B cell (primary cell): ENCODE data around the gene CLDN24. TPM values are rescaled to one million over a fixed set of nuclear protein-coding genes. Genes with fewer than 3 reads are reported as not detected.
"Not testable (repeated sequence)": the region's sequence is repeated elsewhere in the genome, so short reads cannot be mapped to it uniquely, and the experiment has no call there.

ENCODE experiments used
- ATAC-seq: fragments of 200-7000 bp; cut with Tn5 transposase; one replicate; pipeline ENCODE4 v1.10.0; 2021; ENCODE audit warnings: low read depth, mild to moderate bottlenecking, moderate number of reproducible peaks, moderate library complexity
- CTCF ChIA-PET: fragments of 350-600 bp; sonication (Branson Sonifier 250); formaldehyde crosslinking; loops from one replicate; lab custom pipeline; 2021; ENCODE audit warnings: antibody characterized with exemption, inconsistent platforms; lab: Charles Lee
- POLR2A ChIA-PET: fragments of 350-600 bp; sonication (Branson Sonifier 250); formaldehyde crosslinking; loops from one replicate; lab custom pipeline; 2021; ENCODE audit warnings: antibody characterized with exemption; lab: Charles Lee
- DNase-seq: peaks from one replicate; pipeline ENCODE4 v3.0.0; 2013
- H2AFZ ChIP-seq: 2 replicates; pipeline ENCODE4 v1.6.1; 2012; ENCODE audit warnings: mild to moderate bottlenecking, low read depth, low read length; ENCODE audit not compliant: insufficient read depth, poor library complexity, severe bottlenecking
- H3K27ac ChIP-seq, 2 donors: 1 replicate in 1 of 2; 2 replicates in 1 of 2; pipeline ENCODE4 v1.5.1; 2012 to 2013; ENCODE audit warnings: low read length in 2 of 2, mild to moderate bottlenecking in 2 of 2, moderate library complexity in 1 of 2
- H3K27me3 ChIP-seq, 4 experiments: fragments of 200-600 bp in 1 of 4; sonication (generic) in 1 of 4; replicated peaks in 1 of 4; 1 replicate in 2 of 4; 2 replicates in 2 of 4; pipeline versions ENCODE4 v1.6.1 to v1.7.0; 2013 to 2016; ENCODE audit warnings: low read length in 3 of 4, mild to moderate bottlenecking in 2 of 4, mixed read lengths in 1 of 4, moderate library complexity in 1 of 4; ENCODE audit not compliant: insufficient read depth in 4 of 4, control insufficient read depth in 3 of 4; ENCODE audit errors: control extremely low read depth in 1 of 4
- H3K36me3 ChIP-seq, 2 experiments: replicated peaks in 1 of 2; 1 replicate in 1 of 2; 2 replicates in 1 of 2; pipeline versions ENCODE4 v1.6.1 to v1.7.1; 2013; ENCODE audit warnings: low read length in 1 of 2; ENCODE audit not compliant: insufficient read depth in 2 of 2, control insufficient read depth in 1 of 2; ENCODE audit errors: control extremely low read depth in 1 of 2, extremely low read depth in 1 of 2
- H3K4me1 ChIP-seq, 2 donors: fragments of 200-600 bp in 1 of 2; sonication (generic) in 1 of 2; 1 replicate in 1 of 2; 2 replicates in 1 of 2; pipeline versions ENCODE4 v1.5.1 to v1.6.1; 2013 to 2017; ENCODE audit warnings: low read length in 2 of 2; ENCODE audit not compliant: control insufficient read depth in 2 of 2, insufficient read depth in 2 of 2
- H3K4me2 ChIP-seq: replicated peaks from 2 replicates; pipeline ENCODE3; 2012; ENCODE audit warnings: mild to moderate bottlenecking, low read depth, low read length; ENCODE audit not compliant: poor library complexity, severe bottlenecking
- H3K4me3 ChIP-seq, 5 experiments: fragments of 200-600 bp in 1 of 5; sonication (generic) in 1 of 5; 1 replicate in 3 of 5; 2 replicates in 2 of 5; pipeline versions ENCODE4 v1.5.1 to v1.7.0; 2011 to 2016; ENCODE audit warnings: low read length in 4 of 5, mild to moderate bottlenecking in 4 of 5, low read depth in 2 of 5, control low read depth in 1 of 5, moderate library complexity in 1 of 5; ENCODE audit not compliant: insufficient read depth in 1 of 5; ENCODE audit errors: control extremely low read depth in 1 of 5, extremely low read depth in 1 of 5
- H3K79me2 ChIP-seq: fragments of 200-600 bp; sonication (generic); one replicate; pipeline ENCODE4 v1.6.0; 2016; ENCODE audit warnings: low read length; ENCODE audit not compliant: control insufficient read depth, insufficient read depth
- H3K9ac ChIP-seq: fragments of 200-600 bp; sonication (generic); 2 replicates; pipeline ENCODE4 v1.6.1; 2017; ENCODE audit warnings: mild to moderate bottlenecking, low read length, moderate library complexity
- H3K9me3 ChIP-seq, 3 donors: one replicate each; pipeline versions ENCODE4 v1.6.1 to v1.7.1; 2013; ENCODE audit warnings: low read length in 2 of 3; ENCODE audit not compliant: control insufficient read depth in 2 of 3, insufficient read depth in 1 of 3; ENCODE audit errors: control extremely low read depth in 1 of 3
- H4K20me1 ChIP-seq: 2 replicates; pipeline ENCODE4 v1.6.0; 2012; ENCODE audit warnings: mild to moderate bottlenecking, low read length; ENCODE audit not compliant: insufficient read depth, control insufficient read depth, poor library complexity, severe bottlenecking
- H3K27ac Mint-ChIP-seq: one replicate; pipeline ENCODE4 v1.8.0; 2021; ENCODE audit warnings: mixed read lengths
- H3K27me3 Mint-ChIP-seq: one replicate; pipeline ENCODE4 v1.8.0; 2021; ENCODE audit warnings: mixed read lengths
- H3K4me1 Mint-ChIP-seq: one replicate; pipeline ENCODE4 v1.8.0; 2021; ENCODE audit warnings: mixed read lengths
- H3K4me3 Mint-ChIP-seq: one replicate; pipeline ENCODE4 v1.8.0; 2021; ENCODE audit warnings: mixed read lengths
- H3K9me3 Mint-ChIP-seq: one replicate; pipeline ENCODE4 v1.8.0; 2022; ENCODE audit warnings: mixed read lengths; ENCODE audit not compliant: insufficient read depth
- CTCF ChIP-seq: fragments of 200-600 bp; IDR thresholded peaks from one replicate; pipeline ENCODE4 v1.8.0; 2022; ENCODE audit warnings: antibody characterized with exemption, mild to moderate bottlenecking
- EZH2 ChIP-seq: IDR thresholded peaks from 2 replicates; pipeline ENCODE4 v1.6.1; 2012; ENCODE audit warnings: borderline replicate concordance, low read depth, mild to moderate bottlenecking, moderate library complexity, low read length; ENCODE audit not compliant: insufficient read depth, poor library complexity, severe bottlenecking
- WGBS: methylation state at CpG from one replicate; pipeline ENCODE4 v1.1.5; 2013; ENCODE audit warnings: missing lambda C conversion rate; ENCODE audit not compliant: insufficient coverage; 5-methylcytosine and 5-hydroxymethylcytosine counted together
- intact Hi-C: fragments of 100-400 bp; cut with micrococcal nuclease; formaldehyde crosslinking; loops from one replicate; pipeline ENCODE4 v1.10.0; 2022
- polyA plus RNA-seq: library from polyadenylated mRNA; depleted of rRNA; stranded (reverse); fragments of >200 nt; gene quantifications from 2 replicates; pipeline ENCODE4 v1.2.3, GENCODE V29; 2012
- total RNA-seq, 2 donors: library from RNA; stranded (reverse); fragments of 120-200 nt in 1 of 2; gene quantifications; 1 replicate in 1 of 2; 2 replicates in 1 of 2; pipeline versions ENCODE4 v1.2.3 to v1.2.4, GENCODE V29; 2013 to 2022

Gene CLDN24
- total and polyA plus RNA-seq, 2 donors (not counting 1 experiment from before 2014, with no cell fraction given): not detected

GRCh38 chr4:183324619-183325018 lies 2.4 kb upstream of the CLDN24 start:
- Histone ChIP-seq H3K79me2 (no peaks in the 10 kb centered on the region), H3K4me1 (no peaks in the 10 kb centered on the region), H3K27ac (no peak overlapping the region), H2AFZ (no peak overlapping the region), H3K27me3 (no peaks in the 10 kb centered on the region), H3K36me3 (no peaks in the 10 kb centered on the region), H3K9me3 (peaks cover 0 to 3% (median 0%) of the 10 kb centered on the region in 3 donors), H4K20me1 (no peaks in the 10 kb centered on the region), H3K4me2 (no peak overlapping the region), H3K4me3 (no peak overlapping the region), H3K9ac (no peak overlapping the region)
- Mint-ChIP-seq H3K4me1 (no peaks in the 10 kb centered on the region), H3K27ac (no peak overlapping the region), H3K9me3 (no peaks in the 10 kb centered on the region), H3K27me3 (peaks cover 6% of the 10 kb centered on the region), H3K4me3 (no peak overlapping the region)
- intact Hi-C loops: no loop called here
- ChIA-PET POLR2A (no interaction called here), CTCF (no interaction called here)
- ATAC-seq: no peak
- no peak for DNase-seq
- WGBS: 92% methylated on average over 6 of the region's 7 CpGs
- TF ChIP-seq EZH2: no peak
- no peak for TF ChIP-seq CTCF

GRCh38 chr4:183324056-183324455 lies 1.8 kb upstream of the CLDN24 start:
- H3K4me1 ChIP-seq, H3K9ac ChIP-seq, H3K27me3 ChIP-seq, intact Hi-C loops, H3K4me1 Mint-ChIP-seq, H3K4me3 Mint-ChIP-seq, H3K36me3 ChIP-seq, H4K20me1 ChIP-seq, H3K79me2 ChIP-seq, H3K27ac Mint-ChIP-seq, H3K9me3 ChIP-seq, CTCF ChIA-PET, POLR2A ChIA-PET, H3K27ac ChIP-seq, DNase-seq, ATAC-seq, H2AFZ ChIP-seq, H3K4me3 ChIP-seq, H3K9me3 Mint-ChIP-seq, H3K4me2 ChIP-seq: not testable (repeated sequence)
- H3K27me3 Mint-ChIP-seq: peaks cover 10% of the 10 kb centered on the region
- WGBS: 100% methylated on average over 5 of the region's 11 CpGs
